Amygdala (tissue), 56 donors: Measurements from ENCODE around the gene SLC5A11.
A peak's percentile ranks its signal among the peaks of the same experiment; 100 is the strongest.

Experiments used
- DNase-seq, 56 donors: peaks; one replicate each; lab custom pipeline; 2025; lab: John Stamatoyannopoulos, UW

Gene SLC5A11

DNA sequence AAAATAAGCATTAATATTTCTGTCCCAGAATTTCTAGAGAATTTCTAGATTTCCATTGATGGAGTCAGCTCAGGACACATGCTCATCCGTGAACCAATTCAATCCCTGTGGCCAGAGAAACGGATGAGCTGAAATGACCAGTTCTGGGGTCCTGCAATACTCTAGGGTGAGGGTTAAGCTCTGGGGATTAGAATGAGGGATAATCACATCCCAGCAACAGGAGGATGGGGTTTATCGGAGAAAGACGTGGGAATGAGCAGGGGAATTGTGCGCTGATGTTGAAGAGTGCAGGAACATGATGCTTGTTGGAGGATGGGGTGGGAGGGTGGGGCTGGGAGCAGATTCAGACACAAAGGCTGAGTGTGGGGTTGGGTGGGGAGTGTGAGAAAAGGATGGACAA, 64.1 kb downstream of the SLC5A11 start:
- no peak for DNase-seq

DNA sequence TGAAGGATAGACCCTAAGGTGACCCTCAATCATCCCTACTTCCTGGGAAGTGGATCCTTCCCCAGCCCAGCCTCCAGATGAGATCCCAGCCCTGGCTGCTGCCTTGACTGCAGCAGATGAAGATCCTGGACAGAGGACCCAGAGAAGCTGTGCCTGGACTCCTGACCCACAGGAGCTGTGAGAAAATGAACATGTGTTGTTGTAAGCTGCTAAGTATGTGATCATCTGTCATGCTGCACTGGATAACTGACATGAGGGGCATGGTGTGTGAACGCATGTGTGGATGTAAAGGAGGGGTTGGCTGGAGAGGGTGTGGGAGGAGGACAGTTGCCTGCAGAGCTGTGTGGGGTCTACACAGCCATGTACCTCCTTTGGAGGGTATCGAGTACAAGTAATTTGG, 69.3 kb downstream of the SLC5A11 start:
- no peak for DNase-seq

DNA sequence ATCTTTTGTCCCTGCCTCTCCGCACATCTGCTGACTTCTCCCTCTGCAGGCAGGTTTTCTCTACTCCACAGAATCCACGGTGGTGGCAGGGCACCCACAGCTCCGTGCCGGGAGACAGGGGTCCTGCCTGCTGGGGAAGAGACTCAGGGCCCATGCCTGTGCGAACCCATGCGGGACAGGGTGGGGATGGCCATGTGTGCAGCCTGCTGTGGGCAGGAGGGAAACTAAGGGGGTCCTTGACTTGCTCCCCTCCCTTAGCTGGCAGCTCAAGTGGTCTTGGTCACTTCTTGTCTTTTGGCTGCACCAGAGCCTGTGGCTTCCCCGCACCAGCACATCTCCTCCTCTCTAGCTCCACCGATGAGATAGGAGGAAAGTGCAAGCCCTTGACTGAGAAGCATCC, 69.8 kb downstream of the SLC5A11 start:
- no peak for DNase-seq

DNA sequence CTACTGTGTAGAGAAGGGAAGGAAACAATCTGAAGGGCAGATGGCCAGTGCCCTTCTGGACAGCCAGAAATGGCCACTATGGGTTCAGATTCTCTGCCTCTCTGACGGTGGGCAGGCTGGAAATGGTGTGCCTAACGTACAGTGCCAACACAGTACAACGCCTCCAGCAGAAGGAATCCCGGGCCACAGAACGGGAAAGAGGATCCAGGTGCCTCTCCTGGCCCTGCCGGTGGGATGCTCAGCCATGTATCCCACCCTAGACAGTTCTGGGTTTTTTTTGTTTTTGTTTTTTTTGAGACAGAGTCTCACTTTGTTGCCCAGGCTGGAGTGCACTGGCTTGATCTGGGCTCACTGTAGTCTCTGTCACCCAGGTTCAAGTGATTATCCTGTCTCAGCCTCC, 71.5 kb downstream of the SLC5A11 start:
- DNase-seq, result no peak

DNA sequence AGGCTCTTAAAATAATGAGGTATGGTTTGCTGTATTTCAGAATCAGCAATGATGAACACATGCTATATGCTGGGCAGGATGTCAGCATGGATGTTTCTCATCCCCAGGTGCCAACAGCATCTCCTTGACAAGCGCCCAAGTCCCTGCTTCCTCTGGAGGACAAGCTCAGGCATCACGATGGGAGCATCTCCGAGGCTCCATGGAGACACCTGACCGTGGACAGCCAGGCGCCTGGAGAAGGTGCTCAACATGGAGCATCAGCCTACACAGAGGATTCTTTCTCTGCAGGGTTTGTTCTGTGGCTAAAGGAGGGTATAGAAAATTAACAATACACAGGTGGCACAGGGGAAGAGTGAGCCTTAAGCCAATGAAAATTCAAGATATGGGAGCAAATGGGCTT, 72.1 kb downstream of the SLC5A11 start:
- no peak for DNase-seq

DNA sequence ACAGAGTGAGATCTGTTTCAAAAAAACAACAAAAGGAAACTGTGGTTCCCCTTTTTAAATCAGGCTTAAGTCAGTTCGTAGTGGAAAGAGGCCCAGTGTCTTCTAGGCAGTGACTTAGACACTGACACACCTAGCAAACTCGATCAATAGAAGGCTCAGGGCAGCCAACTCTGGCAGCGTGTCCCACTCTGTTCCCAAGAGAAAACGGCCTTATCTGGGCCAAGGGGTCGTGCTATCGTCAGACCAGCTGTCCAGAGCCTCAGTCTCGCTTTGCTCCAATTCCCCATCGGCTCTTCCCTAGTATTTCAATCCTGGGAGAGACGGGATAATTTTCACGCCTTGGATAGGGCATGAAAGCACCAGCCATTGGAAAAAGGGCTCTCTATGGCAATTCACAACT, 72.9 kb downstream of the SLC5A11 start:
- no peak for DNase-seq

DNA sequence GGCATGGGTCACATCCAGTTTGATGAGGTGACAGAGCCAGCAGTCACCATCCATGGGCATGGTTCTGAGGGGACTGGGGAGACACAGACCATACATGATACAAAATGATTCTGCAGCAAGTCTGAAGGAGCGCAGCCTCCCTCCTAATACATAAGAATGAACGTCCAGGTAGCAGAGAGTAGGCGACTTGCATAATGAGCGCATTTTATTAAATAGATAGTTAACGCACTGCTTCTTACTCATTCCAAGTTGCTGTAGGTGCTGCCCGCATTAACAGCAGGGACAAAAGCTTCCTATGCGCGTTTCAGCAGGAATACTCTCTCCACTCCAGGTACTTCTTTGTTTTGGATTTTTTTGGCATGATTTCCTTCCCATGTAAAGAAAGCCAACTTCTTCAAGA, 73.8 kb downstream of the SLC5A11 start:
- no peak for DNase-seq

DNA sequence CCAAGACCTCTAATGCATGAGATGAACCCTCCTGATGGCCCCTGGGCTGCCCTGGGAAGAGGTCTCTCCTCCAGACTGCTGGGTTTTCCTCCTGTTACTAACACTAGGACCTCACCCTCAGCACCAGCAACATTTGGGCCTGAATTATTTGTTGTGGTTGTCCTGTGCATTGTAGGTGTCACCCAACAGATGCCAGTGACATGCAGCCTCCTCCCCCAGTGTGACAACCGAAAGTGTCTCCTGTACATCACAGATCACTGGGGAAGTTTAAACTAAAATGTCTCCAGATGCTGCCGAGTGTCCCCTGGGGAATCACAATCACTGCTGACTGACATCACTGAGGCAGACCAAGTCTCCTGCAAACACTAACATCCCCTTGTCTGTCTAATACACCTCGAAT, 74.8 kb downstream of the SLC5A11 start:
- DNase-seq, result no peak

DNA sequence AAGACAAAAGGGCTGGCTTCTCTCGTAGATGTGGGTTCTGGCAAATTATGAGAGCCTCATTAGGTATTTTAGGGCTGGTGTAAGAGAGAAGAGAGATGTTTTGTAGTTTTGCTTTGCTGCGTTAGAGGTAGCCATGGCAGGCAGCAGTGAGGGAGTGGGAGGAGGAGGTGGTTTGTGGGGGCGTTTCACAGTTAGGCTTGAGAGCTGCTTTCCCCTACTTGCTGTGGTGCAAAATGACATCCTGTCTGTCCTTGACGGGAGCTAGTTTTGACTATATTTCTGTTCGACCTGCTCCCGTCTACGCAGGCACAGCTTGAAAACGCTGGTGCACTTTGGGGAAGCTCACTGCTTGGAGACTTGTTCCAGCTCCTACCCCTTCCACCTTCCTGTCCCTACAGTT, 75.5 kb downstream of the SLC5A11 start:
- DNase-seq, result no peak

DNA sequence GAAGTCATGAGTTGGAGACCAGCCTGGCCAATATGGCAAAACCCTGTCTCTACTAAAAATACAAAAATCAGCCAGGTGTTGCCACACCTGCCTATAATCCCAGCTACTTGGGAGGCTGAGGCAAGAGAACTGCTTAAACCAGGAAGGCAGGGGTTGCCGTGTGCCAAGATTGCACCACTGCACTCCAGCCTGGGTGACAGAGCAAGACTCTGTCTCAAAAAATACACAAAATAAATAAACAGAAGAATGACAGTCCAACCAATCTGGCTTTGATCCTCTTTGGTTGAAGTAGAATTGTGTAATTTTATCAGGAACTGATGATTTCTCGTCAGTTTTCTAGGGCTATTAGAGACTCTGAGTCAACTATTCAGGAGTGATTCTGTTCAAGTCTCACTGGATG, 79.4 kb downstream of the SLC5A11 start:
- DNase-seq, result no peak

DNA sequence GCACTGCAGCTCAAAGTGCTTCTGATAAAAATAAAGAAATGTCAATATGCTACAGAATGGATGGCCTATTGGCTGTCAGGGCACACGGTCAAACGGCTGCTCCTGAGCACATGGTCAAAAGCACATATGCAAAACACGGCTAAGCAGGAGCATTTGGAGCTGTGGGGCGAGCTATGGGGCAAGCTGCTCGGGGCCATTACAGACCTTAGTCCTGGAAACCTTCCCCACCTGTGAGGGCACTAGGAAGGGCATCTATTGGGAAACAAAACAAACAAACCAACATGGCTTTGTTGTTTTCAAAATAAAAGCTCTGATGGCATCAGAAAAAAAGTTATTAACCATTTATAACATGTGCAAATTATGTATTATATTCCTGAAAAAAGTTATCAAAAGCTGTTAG, 83.6 kb downstream of the SLC5A11 start:
- no peak for DNase-seq

DNA sequence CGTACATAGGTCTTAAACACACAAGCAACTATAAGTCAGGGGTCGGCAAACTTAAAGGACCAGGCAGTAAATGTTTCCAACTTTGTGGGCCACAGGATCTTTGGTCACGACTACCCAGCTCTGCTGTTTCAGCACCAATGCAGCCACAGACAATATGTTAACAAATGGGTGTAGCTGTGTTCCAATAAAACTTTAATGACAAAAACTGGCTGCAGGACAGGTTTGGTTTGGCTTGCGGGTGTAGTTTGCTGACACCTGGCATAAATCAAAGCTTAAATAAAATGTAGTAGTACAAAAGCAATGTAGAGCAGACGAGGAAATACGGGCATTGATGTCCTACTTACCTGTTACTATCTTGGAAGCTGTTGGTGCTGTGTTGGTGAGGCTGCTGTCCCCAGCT, 84.7 kb downstream of the SLC5A11 start:
- no peak for DNase-seq

DNA sequence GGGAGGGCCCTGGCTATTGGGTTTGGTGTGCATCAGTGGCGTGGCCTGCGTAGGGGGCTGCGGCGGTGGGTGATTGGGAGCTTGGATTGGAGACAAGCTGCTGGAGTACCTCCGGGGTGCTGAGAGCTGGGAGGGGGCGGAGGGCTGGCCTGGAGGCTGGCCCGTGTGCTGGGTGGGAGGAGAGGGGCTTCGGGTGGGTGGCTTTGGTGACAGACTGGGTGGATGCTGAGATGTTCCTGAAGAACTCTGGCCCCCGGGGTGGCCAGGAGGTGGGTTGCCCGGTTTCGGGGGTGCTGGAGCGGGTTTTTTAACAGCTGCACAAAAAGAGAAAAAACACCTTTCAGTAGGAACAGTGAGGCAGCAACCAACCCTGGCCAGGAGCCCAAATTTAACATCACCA, 85.3 kb downstream of the SLC5A11 start:
- DNase-seq, result no peak

DNA sequence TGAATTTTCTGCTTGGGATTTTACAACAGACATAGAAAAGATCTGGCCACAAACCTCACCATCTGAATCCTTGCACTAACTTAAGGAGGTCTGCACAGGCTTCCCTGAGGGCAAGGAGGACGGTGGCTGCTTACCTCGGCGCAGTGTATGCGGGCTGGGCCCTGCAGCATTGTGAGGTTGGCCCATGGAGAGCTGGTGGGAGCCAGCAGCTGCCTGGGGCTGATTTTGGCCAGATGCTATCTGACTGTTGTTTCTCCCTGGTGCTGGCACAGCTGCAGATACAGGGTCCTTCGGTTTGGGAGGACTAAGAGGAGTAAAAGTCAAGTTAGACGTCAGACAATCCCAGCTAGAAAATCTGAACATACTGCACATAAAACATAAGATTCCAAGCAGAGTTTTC, 89.6 kb downstream of the SLC5A11 start:
- DNase-seq, result no peak

DNA sequence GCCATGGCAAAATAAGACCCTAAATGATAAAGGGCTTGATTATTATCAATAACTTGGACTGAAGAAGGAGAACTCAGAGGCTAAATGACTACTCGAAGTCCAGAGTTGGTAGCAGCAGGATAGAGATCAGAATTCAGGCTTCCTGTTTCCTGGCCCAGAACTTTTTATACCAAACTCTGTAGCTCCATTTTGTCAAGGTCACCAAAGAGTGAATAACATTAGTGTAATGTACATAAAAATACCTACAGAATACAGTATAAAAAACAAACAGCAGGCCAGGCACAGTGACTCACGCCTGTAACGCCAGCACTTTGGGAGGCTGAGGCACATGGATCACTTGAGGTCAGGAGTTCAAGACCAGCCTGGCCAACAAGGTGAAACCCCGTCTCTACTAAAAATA, 90.4 kb downstream of the SLC5A11 start:
- DNase-seq, result no peak

DNA sequence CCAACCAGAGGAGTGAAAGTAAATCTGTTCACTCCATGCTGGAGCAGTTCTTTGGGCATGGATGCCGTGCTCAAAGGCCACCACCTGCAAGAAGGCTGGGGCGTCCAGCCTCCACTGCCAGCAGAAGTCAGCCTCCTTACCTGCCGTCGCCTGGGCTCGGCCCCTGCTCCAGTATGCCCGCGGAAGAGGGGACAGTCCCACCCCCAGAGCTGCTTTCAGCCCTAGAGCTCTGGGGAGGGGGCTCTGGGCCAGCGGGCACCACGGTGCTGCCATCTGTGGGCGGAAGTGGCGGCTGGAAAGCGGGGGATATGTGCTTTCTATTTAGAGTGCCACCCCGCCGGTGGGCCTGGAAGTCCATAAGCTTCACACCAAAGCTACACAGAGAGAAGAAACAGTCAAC, 93.5 kb downstream of the SLC5A11 start:
- DNase-seq, result peak in 1 of 56 donors; percentile 2

DNA sequence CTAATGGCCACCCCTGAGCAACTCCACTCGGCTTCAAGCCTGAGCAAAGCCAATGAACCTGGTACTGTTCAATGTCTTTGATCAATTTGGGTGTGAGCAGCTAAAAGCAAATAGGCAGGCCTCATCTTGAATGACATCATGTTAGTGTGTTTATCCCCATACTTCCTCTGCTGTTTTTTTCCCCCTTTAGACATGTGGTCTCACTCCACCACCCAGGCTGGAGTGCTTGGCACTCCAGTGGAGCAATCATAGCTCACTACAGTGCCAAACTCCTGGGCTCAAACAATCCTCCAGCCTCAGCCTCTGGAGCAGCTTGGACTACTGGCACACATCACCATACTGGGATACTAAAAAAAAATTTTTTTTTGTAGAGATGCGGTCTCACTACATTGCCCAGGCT, 94.0 kb downstream of the SLC5A11 start:
- no peak for DNase-seq

DNA sequence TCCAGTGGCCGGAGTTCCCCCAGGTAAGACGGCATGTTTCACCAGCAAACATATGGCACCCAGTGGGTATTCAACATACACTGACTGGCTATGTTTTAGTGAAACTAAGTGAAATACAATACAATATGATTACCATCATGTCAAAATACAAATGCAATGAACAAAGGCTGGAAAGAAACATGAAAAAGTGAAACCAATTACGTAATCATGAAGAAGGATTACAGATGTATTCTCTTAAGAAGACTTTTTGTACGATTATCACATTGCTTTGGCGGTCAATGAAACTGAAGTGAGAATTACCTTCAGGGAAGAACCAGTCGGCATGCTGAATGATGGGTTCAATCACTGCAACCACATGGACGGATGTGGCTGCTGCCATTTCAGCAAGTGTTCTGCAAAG, 97.7 kb downstream of the SLC5A11 start:
- no peak for DNase-seq

DNA sequence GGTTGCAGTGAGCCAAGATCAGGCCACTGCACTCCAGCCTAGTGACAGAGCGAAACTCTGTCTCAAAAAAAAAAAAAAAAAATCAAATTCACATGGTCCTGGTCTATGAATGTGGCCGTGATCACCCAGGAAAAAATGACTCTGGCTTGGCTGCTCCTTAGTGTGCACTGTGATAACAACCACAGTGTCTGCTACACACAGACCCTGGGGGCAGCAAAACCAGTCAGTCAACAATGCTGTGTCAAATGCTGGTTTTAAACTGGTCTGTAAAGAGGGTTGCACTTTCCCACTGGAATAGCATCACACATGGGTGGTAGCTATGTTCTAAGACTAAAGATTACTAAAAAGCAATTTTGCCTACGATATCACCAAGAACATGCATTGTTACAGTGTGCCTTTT, 98.4 kb downstream of the SLC5A11 start:
- no peak for DNase-seq

DNA sequence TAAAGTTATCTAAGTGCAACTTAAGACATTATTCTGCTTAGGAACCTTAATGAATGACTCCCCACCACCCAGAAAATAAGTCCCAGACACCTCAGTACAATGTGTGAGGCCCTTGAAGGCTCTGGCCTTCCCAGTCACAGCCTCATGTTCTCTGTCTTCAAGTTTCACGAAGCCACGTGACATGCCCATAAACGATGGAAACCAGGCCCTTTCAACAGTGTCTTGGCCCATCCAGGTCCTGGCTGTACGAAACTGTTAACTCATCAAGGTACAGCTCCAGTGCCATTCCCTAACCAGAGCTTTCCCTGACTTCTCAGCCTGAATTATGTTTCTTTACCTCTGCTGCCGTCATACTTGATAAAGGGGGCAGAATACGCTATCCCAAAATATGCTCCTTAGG, 100.4 kb downstream of the SLC5A11 start:
- DNase-seq, result no peak

DNA sequence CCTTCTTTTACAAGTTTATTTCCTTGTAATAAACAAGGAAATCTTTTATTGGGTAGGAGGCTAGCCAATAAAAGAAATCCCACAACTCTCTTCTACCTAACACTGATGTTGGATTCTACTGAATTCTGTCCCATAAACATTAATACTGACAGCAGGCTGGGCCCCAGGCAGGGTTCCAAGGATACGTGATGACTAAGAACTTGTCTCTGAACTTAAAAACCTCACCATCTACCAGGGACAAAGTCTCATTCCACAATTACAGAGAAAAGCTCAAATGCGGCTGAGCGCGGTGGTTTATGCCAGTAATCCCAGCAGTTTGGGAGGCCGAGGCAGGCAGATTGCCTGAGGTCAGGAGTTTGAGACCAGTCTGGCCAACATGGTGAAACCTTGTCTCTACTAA, 104.5 kb downstream of the SLC5A11 start:
- no peak for DNase-seq

DNA sequence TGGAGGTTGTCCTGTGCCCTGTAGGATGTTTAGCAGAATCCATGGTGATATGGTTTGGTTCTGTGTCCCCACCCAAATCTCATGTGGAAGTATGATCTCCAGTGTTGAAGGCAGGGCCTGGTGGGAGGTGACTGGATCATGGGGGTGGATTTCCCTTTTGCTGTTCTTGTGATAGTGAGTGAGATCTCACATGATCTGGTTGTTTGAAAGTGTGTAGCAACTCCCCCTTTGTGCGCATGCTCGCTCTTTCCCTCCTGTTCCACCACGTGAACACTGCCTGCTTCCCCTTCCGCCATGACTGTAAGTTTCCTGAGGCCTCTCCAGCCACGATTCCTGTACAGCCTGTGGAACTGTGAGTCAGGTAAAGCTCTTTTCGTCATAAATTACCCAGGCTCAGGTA, 107.5 kb downstream of the SLC5A11 start:
- DNase-seq, result no peak

DNA sequence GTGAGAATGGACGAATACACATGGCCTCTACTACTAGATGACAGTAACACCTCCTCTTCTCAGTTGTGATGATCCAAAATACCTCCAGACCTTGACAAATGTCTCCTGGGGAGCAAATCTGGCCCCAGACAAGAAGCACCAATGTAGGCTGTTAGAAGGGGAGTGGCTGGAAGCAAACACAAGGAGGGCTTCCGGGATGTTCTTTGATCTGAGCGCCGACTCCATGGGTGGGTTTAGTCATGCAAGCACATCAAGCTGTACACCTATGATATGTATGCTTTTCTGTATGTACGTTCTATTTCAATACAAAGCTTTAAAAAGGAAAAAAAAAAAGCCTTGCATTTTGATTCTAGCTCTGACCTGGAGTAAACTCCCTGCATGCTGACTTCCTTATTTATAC, 108.0 kb downstream of the SLC5A11 start:
- no peak for DNase-seq

DNA sequence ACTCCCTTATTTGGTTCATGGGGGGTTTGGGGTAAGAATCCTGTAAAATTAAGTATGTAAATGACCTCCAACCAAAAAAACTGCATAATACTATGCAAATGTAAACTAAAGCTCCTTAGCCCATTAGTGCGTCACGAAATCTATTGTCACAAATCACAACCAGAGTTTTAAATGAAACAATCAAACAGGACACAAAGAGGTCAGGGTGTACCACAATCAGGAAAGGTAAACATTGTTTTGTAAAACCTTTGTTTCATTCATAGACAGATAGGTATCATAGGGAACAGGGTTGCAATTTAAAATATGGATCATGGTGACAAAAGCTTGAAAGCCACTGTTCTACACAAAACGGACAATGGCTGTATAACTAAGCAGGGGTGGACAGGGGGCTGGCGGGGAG, 108.4 kb downstream of the SLC5A11 start:
- no peak for DNase-seq
